IMR-90 (cell line): Measurements from ENCODE around the gene MED13.

Experiments used
- CEBPB ChIP-seq: IDR thresholded peaks from 2 replicates; pipeline ENCODE4 v1.6.1; 2012; ENCODE audit warnings: low read depth, low read length, improper control_type of control experiment
- CHD1 ChIP-seq: IDR thresholded peaks from 2 replicates; pipeline ENCODE4 v1.6.1; 2012; ENCODE audit warnings: low read depth, low read length, improper control_type of control experiment
- FOS ChIP-seq: fragments of 150-350 bp; IDR thresholded peaks from 2 replicates; pipeline ENCODE4 v1.6.1; 2016; ENCODE audit warnings: low read depth, low read length
- MAZ ChIP-seq: IDR thresholded peaks from 2 replicates; pipeline ENCODE4 v1.6.1; 2012; ENCODE audit warnings: low read depth, mild to moderate bottlenecking, low read length, improper control_type of control experiment, moderate library complexity, borderline replicate concordance
- MXI1 ChIP-seq: IDR thresholded peaks from 2 replicates; pipeline ENCODE4 v1.6.1; 2012; ENCODE audit warnings: low read depth, mild to moderate bottlenecking, low read length, moderate library complexity, borderline replicate concordance
- NFE2L2 ChIP-seq: fragments of 150-350 bp; IDR thresholded peaks from 2 replicates; pipeline ENCODE4 v1.6.1; 2016; ENCODE audit warnings: low read depth, mild to moderate bottlenecking, low read length
- POLR2A ChIP-seq: IDR thresholded peaks from 2 replicates; pipeline ENCODE4 v1.6.1; 2012; ENCODE audit warnings: mild to moderate bottlenecking, low read depth, low read length
- RAD21 ChIP-seq: IDR thresholded peaks from 2 replicates; pipeline ENCODE4 v1.6.1; 2012; ENCODE audit warnings: low read length, improper control_type of control experiment
- RCOR1 ChIP-seq: IDR thresholded peaks from 2 replicates; pipeline ENCODE4 v1.6.1; 2012; ENCODE audit warnings: mild to moderate bottlenecking, low read length, improper control_type of control experiment; ENCODE audit not compliant: insufficient replicate concordance
- RFX5 ChIP-seq: IDR thresholded peaks from 2 replicates; pipeline ENCODE4 v1.8.0; 2012; ENCODE audit warnings: low read depth, mild to moderate bottlenecking, low read length, moderate library complexity
- SMC3 ChIP-seq: fragments of 150-350 bp; IDR thresholded peaks from 2 replicates; pipeline ENCODE4 v1.6.1; 2016; ENCODE audit warnings: low read depth, mild to moderate bottlenecking, antibody characterized with exemption, low read length, moderate library complexity
- TF ChIP-seq, protein P1 (sequence below): conservative IDR thresholded peaks from 2 replicates; pipeline ENCODE4 v1.5.1; 2012; ENCODE audit warnings: mild to moderate bottlenecking, low read depth, low read length, improper control_type of control experiment
- TF ChIP-seq, protein P2 (sequence below): fragments of 150-350 bp; IDR thresholded peaks from 2 replicates; pipeline ENCODE4 v1.6.1; 2016; ENCODE audit warnings: low read depth, mild to moderate bottlenecking, low read length, moderate library complexity, borderline replicate concordance
- TF ChIP-seq, protein P3 (sequence below): fragments of 150-350 bp; IDR thresholded peaks from 2 replicates; pipeline ENCODE4 v1.6.1; 2017; ENCODE audit warnings: mild to moderate bottlenecking, antibody characterized with exemption, low read length, low read depth

DNA sequence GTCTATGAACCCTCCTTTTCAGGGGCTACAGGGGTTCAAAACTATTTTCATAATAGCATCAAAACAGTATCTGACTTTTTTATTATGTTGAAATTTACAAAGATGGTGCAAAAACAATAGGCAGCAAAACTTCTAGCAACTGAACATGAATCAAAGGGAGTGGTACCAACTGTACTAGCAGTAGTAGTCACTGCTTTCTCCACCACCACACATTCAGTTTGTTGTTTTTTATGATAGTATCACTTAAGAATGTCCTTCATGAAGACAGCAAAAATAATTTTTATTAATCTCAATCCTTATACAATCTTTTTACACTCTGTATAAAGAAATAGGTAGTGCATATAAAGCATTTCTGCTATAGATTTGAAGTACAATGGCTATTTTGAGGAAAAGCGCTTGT is 47.6 kb downstream of the MED13 start:
- TF ChIP-seq RAD21 = no peak
- no peak for TF ChIP-seq POLR2A
- TF ChIP-seq MAZ = no peak
- TF ChIP-seq, protein P1, sequence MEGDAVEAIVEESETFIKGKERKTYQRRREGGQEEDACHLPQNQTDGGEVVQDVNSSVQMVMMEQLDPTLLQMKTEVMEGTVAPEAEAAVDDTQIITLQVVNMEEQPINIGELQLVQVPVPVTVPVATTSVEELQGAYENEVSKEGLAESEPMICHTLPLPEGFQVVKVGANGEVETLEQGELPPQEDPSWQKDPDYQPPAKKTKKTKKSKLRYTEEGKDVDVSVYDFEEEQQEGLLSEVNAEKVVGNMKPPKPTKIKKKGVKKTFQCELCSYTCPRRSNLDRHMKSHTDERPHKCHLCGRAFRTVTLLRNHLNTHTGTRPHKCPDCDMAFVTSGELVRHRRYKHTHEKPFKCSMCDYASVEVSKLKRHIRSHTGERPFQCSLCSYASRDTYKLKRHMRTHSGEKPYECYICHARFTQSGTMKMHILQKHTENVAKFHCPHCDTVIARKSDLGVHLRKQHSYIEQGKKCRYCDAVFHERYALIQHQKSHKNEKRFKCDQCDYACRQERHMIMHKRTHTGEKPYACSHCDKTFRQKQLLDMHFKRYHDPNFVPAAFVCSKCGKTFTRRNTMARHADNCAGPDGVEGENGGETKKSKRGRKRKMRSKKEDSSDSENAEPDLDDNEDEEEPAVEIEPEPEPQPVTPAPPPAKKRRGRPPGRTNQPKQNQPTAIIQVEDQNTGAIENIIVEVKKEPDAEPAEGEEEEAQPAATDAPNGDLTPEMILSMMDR = no peak
- TF ChIP-seq, protein P2, sequence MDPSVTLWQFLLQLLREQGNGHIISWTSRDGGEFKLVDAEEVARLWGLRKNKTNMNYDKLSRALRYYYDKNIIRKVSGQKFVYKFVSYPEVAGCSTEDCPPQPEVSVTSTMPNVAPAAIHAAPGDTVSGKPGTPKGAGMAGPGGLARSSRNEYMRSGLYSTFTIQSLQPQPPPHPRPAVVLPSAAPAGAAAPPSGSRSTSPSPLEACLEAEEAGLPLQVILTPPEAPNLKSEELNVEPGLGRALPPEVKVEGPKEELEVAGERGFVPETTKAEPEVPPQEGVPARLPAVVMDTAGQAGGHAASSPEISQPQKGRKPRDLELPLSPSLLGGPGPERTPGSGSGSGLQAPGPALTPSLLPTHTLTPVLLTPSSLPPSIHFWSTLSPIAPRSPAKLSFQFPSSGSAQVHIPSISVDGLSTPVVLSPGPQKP = no peak
- TF ChIP-seq RCOR1 = no peak
- TF ChIP-seq SMC3 = no peak
- no peak for TF ChIP-seq CHD1
- no peak for TF ChIP-seq FOS
- TF ChIP-seq CEBPB = no peak
- TF ChIP-seq, protein P3, sequence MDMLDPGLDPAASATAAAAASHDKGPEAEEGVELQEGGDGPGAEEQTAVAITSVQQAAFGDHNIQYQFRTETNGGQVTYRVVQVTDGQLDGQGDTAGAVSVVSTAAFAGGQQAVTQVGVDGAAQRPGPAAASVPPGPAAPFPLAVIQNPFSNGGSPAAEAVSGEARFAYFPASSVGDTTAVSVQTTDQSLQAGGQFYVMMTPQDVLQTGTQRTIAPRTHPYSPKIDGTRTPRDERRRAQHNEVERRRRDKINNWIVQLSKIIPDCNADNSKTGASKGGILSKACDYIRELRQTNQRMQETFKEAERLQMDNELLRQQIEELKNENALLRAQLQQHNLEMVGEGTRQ = no peak
- no peak for TF ChIP-seq RFX5
- no peak for TF ChIP-seq MXI1
- TF ChIP-seq NFE2L2 = no peak
